GM19239 (cell line): ENCODE measurements around the gene ERO1B.
A peak's percentile ranks its signal among the peaks of the same experiment; 100 is the strongest.
"Not testable (repeated sequence)": the region's sequence is repeated elsewhere in the genome, so short reads cannot be mapped to it uniquely, and the experiment has no call there.

Source experiments
- DNase-seq: peaks from one replicate; pipeline ENCODE4 v3.0.0; 2011; ENCODE audit warnings: low spot score; ENCODE audit not compliant: insufficient read length
- FAIRE-seq: peaks from 2 replicates; lab custom pipeline; 2011; peaks lifted over from hg19 to GRCh38; lab: Jason Lieb, UNC

ERO1B gene, protein sequence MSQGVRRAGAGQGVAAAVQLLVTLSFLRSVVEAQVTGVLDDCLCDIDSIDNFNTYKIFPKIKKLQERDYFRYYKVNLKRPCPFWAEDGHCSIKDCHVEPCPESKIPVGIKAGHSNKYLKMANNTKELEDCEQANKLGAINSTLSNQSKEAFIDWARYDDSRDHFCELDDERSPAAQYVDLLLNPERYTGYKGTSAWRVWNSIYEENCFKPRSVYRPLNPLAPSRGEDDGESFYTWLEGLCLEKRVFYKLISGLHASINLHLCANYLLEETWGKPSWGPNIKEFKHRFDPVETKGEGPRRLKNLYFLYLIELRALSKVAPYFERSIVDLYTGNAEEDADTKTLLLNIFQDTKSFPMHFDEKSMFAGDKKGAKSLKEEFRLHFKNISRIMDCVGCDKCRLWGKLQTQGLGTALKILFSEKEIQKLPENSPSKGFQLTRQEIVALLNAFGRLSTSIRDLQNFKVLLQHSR

DNA sequence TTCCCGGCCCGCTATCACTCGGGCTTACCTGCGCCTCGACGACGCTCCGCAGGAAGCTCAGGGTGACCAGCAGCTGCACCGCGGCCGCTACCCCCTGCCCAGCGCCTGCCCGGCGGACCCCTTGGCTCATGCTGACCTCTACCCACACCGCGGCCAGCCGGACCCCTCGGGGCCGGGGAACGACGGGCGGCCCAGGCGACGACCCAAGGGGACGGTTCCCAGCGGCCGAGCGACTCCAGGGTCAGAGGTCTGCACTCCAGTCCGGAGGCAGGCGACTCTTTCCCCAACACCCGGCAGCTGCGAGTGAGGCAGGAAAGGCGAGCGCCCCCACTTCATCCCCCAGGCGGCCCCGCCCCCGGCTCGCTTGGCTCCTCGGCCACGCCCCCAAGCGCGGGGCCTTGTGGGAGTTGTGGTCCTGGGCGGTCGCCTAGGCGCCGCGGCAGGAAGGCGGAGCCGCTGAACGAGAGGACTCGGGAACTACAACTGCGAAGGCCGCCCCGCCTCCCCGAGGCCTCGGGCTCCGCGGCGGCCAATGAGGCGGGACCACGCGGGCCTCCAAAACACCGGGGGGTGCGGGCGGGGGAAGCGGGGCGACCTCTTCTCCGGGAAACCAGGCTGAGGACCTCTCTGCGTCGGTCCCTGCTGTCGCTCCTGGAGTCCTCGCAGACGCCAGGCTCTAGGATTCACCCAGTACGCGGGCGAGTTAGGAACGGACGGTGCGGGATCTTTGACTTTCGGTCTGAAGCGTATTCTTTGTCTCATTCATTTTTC lies at the start of gene ERO1B:
Gene ERO1B (minus strand): TSS at position 305 of the 771 bp plus-strand sequence. CDS start 175 bp downstream, at position 130.
- peak; percentile 98 for FAIRE-seq
- peak; percentile 80 for DNase-seq

DNA sequence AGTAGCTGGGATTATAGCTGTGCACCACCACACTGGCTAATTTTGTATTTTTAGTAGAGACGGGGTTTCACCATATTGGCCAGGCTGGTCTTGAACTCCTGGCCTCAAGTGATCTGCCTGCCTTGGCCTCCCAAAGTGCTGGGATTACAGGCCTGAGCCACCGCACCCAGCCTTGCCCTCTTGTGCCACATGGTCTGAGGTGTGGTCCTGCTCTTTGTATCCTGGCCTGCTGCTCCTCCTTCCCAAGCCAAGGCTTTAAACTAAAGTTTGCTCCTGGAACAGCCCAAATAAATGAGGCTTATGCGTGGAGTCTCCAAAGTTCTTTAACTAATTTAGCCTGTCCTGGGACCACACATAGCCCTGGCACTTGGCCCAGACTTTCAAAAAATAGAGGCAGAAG lies 49.7 kb upstream of the ERO1B start:
- FAIRE-seq, DNase-seq: not testable (repeated sequence)

DNA sequence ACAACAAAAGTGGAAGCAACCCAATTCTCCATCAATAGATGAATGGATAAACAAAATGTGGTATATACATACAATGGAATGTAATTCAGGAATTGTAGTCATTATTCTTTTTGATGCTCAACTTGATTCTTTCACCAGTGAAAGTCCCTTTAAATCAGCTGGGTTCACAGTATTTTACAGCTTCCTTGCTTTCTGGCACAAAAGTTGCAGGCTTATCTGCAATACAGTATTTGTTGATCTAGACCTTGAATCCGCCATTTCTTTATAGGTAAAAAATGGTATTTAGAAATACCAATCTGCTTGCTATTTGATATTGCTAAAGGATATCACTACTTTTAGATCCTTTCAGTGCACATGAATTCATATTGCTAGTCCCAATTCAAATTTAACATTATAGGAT lies 44.7 kb upstream of the ERO1B start:
- DNase-seq = no peak
- no peak for FAIRE-seq

DNA sequence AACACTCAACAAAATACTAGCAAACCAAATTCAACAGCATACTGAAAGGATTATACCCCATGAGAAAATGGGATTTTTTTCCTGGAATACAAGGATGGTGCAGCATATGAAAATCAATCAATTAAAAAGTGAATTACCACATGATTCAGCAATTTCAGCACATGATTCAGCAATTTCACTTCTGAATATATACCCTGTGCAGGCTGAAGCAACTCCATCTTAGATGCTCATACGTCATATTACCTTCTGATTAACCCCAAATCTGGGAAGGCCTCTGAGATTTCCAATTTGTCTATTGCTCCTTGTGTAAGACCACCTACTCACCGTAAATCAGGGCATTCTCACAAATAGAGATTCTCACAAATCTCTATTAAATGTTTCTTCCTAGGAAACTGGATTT lies 43.8 kb upstream of the ERO1B start:
- FAIRE-seq = no peak

DNA sequence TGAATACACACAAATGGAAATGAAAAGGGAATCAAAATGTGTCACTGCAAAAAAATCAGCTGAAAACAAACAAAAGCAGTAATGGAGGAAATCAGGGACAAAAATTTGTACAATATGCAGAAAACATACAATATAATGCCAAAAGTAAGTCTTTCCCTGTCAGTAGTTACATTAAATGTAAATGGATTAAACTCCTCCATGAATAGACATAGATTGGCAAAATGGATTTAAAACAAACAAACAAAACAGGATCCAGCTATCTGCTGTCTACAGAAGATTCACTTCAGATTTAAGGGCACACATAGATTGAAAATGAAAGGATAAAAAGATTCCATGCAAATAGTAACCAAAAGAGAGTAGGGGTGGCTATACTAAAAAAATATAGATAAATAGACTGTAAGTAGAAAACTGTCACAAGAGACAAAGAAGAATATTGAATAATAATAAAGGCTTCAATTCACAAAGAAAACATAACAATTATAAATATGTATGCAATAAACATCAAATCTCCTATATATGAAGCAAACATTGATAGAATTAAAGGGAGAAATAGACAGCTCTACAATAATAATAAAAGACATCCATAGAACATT lies 42.2 kb upstream of the ERO1B start:
- DNase-seq (no peak), FAIRE-seq (no peak)

More for the DNA sequence above, 43.8 kb upstream of the ERO1B start:
- DNase-seq = no peak

DNA sequence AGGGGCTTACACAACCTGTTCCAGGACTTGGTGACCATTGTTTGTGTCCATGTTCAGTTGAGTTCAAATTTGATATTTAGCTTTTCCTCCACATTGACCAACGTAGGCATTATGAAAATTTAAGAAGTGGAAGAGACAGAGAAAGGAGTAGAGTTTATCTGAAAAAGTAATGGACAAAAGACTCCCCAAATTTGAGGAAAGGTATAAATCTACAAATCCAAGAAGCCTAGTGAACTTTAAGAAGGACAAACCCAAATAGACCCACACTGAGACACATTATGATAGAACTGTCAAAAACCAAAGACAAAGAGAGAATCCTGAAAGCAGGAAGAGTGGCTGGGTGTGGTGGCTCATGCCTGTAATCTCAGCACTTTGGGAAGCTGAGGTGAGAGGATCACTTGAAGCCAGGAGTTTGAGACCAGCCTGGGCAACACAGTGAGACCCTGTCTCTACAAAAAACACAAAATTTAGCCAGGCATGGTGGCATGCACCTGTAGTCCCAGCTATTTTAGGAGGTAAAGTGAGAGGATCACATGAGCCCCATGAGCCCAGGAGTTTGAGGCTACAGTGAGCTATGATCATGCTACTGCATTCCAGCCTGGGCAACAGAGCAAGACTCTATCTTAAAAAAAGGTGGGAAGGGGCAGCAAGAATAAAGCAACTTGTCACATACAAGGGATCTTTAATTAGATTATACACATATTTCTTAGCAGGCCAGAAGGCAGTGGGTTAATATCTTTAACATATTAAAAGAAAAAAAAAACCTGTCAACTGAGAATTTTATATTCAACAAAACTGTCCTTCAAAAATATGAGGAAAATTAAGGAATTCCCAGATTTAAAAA lies 41.0 kb upstream of the ERO1B start:
- DNase-seq (no peak), FAIRE-seq (no peak)

DNA sequence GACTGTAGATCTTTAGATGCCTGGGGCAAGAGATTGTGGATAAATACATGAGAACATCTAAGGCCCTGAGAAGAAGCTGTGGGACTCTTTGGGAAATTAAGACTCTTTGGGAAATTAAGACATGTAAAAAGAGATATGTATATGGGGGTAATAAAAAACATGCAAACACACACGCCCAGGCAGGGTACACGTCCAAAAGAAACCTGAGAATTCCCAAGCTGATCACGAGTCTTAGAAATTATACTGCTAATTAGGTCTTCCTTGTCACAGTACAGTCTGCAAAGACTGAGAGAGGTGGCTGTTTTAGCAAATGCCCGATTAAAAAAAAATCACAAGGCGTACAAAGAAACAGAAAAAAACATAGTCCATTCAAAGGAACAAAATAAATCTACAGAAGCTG lies 39.3 kb upstream of the ERO1B start:
- no peak for DNase-seq
- no peak for FAIRE-seq

DNA sequence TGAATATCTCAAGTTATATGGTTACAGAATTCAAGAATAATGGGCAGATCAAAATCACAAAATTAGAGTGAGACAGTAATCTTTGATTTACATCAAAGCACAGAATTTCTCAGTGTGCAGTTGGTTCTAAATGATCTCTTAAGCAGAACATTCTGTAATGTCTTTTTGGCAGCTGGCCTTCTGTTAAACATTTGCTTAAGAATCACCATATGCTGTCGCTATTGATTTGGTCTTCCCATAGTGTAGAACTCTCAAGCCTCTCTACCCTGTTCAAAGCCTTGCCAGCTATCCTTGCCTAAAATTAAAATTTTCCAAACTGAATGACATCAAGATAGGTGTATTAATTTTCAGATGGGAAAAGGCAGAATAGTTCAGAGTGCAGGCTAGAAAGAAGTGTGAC lies 38.9 kb upstream of the ERO1B start:
- DNase-seq (no peak), FAIRE-seq (no peak)

DNA sequence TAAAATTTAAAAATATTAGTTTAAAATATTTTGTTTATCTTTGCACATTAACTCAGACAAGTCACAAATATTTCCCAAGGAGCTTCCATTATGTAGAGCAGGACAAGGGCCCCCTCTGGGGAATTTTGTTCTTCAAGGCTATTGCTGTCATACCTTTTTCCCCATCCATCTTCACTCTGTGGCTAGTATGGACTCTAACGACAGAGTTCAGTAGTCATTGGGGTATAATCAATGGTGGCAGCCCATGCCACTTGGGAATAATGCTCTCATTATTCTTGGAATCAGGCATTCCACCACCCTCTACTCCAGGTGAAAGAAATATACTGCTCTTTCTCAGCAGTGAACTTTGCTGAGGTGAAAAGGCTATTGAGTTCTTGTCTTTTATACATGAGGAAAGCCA lies 38.5 kb upstream of the ERO1B start:
- no peak for DNase-seq
- FAIRE-seq = no peak

DNA sequence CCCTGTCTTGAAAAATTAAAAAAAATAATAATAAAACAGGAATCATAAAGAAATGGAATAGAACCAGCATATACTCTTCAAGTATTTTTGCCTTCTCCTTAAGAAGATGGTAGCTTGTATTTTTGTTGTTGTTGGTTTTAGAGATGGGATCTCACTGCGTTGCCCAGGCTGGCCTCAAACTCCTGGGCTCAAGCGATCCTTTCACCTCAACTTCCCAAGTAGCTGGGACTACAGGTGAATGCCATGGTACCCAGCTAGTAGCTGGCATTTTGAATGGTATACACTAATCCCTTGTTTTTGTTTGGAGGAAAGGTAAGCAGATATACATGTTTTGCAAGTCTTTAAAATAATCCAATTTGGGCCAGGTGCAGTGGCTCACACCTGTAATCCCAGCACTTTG lies 34.7 kb upstream of the ERO1B start:
- DNase-seq (no peak), FAIRE-seq (no peak)

DNA sequence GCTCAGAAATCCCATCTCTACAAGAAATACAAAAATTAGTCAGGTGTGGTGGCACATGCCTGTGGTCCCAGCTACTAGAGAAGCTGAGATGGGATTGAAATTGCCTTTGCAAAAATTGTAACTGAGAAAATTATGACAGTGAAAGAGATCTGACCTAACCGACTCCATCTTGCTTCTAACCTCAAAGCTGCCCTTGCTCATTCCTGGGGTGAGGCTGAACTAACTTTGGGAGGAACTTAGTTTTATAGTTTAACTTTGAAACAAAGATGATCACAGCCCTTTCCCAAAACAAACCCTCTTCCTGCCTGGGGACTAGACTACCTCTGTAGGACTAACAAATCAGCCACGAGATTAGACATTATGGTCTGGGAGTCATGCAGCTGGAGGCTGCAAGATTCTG lies 33.8 kb upstream of the ERO1B start:
- no peak for DNase-seq
- no peak for FAIRE-seq

DNA sequence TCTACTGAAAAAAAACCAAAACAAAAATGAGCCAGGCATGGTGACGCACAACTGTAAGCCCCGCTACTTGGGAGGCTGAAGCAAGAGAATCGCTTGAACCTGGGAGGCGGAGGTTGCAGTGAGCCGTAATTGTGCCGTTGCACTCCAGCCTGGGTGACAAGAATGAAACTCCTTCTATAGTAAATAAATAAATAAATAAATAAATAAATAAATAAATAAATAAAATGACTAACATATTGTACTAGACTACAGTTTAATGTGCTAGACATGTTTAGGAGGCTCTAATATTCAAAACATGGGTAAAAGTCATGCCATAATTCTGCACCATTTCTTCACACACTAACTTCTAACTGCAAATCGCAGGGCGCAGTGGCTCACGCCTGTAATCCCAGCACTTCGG lies 33.3 kb upstream of the ERO1B start:
- FAIRE-seq (no peak), DNase-seq (no peak)

DNA sequence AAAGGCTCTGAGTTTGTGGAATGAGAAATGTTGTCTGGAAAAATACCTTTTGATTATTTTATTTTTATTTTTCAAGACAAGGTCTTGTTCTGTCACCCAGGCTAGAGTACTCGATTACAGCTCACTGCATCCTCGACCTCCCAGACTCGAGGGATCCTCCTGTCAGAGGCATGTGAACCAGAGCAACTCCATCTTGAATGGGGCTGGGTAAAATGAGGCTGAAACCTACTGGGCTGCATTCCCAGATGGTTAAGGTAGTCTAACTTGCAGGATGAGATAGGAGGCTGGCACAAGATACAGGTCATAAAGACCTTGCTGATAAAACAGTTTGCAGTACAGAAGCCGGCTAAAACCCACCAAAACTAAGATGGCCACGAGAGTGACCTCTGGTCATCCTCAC lies 32.3 kb upstream of the ERO1B start:
- FAIRE-seq, DNase-seq: not testable (repeated sequence)

DNA sequence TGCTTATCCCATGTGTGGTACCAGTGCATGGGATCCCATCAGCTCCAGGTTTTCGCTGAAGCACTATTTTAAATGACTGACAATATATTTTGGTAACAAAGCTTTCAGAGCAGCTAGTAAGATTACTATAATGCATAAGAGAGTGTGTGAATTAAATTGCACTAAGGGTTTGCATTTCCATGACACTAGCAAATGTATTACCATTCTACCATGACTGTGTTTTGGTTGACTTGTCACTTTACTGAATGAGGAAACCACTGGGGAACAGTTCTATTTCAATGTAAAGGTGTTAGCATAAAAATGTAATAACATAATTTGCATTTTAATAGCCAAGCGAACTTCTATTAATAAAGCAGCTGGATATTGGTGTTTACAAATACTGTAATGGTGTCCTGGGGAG lies 31.7 kb upstream of the ERO1B start:
- FAIRE-seq = no peak

DNA sequence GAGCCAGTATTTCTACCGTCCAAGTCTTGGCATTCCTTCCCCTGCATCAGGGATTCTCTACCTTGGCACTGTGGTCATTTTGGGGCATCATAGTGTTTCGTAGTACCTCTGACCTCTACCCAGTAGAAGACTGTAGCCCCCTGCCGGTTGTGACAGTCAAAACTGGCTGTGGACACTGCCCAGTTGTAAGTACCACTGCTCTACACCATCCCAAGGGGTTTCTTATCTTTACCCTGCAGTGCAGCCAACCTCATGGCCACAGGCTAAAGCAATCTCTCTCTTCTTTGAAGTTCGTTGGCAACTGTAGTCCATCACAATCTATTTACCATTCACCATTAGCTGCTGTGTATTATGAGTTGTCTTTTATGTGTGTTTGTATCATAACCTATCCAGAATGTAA lies 29.3 kb upstream of the ERO1B start:
- DNase-seq (no peak), FAIRE-seq (no peak)

More for the DNA sequence above, 31.7 kb upstream of the ERO1B start:
- DNase-seq = no peak

DNA sequence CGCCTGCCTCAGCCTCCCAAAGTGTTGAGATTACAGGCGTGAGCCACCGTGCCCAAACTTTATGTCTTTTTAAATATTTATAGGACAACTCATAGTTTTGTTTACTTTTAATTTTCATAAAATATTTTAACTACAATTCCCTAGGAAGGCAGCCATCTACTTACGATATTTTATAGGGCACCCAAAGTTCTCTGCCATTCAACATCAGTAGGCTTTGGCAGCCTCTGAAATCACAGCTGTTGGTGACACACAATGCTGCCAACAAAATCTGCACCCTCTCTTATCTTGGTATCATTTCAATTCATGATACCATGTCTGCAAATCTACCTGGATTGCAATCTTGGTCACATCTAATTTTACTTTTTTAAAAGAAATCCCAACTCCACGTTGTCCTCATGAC lies 27.1 kb upstream of the ERO1B start:
- FAIRE-seq (no peak), DNase-seq (no peak)

DNA sequence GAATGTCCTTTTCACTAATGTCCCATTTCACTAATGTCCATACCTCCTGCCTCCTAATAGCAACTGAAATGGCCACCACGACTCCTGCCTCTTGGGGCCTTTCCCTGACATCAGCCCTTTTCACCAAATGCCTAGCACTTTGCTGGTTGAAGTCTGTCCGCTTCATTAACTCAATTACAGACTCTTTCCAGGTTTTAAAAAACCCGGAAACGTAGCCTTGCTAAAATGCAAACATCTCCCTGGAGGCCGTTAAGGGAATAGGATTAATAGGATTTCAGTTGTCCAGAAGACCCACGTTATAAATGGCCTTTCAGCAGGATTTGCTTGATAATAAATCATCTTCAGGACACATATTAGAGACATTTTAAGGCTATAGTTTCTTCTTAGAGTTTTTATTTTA lies 25.7 kb upstream of the ERO1B start:
- DNase-seq (no peak), FAIRE-seq (no peak)

DNA sequence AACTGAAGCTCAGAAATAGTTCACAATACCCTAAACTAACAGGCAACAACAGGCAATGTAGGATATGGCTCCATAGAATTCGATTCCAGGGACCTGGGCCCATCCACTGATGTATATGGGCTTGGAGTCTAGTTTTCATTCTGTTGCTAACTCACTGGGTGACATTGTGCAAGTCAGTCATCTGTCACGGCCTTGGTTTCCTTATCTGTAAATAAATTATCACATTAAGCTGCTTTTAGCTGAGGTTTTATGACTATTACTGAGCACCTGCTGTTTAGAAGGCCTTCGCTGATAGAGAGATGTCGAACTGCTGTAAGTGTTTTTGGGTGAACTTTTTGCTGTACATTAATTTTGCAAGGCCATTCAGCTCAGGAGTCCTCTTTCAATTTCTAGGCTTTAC lies 22.9 kb upstream of the ERO1B start:
- FAIRE-seq (no peak), DNase-seq (no peak)

DNA sequence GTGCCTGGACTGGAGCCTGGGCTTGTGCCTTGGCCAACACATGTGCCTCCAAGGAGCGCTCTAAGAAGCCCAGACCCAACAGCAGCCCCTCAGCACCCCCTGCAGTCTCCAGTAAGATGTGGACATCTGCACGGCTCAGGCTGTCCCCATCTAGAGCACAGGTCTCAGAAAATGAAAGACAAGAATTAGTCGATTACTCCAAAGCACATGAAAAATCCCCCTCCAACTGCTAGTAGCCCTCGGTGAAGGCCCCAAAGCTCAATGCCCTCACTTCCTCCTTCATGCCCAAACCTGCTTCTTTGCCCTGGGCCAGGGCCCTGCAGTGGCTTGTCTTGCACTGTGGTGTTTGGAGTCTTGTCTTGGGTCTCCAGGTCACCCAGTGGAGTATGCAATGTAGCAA lies 21.9 kb upstream of the ERO1B start:
- DNase-seq (no peak), FAIRE-seq (peak; percentile 87)

DNA sequence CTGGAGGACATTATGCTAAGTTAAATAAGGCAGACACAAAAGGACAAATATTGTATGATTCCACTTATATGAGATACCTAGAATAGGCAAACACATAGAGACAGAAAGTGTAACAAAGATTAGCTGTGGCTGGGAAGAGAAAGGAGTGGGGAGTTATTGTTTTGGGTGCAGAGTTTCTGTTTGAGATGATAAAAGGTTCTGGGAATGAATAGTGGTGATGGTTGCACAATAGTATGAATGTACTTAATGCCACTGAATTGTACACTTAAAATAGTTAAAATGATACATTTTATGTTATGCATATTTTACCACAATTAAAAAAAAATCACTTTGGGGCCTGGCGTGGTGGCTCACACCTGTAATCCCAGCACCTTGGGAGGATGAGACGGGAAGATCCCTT lies 21.2 kb upstream of the ERO1B start:
- FAIRE-seq (no peak), DNase-seq (no peak)
